HG03520 (cell line): ENCODE data around the gene NLRP4.
"Not testable (repeated sequence)": the region's sequence is repeated elsewhere in the genome, so short reads cannot be mapped to it uniquely, and the experiment has no call there.

Experiments
- ATAC-seq: cut with Tn5 transposase; IDR thresholded peaks from one replicate; pipeline ENCODE4 v1.9.1; 2021; ENCODE audit warnings: mild to moderate bottlenecking, moderate library complexity; ENCODE audit not compliant: unreplicated experiment

The NLRP4 gene

DNA sequence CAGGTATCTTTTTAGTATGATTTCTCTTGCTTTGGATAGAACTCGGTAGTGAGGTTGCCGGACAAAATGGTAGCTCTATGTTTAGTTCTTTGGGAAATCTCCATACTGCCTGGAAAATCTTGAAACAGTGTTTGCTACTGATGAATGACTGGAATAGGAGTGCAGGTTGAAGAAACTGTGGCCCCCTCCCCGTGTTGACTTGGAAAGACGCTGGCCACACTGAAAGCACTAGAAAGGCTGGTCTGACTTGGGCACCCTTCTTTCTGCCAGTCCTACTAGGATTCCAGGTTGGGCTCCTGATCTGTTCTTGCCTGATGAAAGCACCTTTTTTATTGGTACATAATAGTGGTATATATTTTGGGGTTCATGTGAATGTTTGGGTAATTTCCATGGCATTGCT is 46.3 kb downstream of the NLRP4 start:
- no peak for ATAC-seq

GRCh38 chr19:55898911-55899310 is 62.6 kb downstream of the NLRP4 start:
- ATAC-seq, result no peak

DNA sequence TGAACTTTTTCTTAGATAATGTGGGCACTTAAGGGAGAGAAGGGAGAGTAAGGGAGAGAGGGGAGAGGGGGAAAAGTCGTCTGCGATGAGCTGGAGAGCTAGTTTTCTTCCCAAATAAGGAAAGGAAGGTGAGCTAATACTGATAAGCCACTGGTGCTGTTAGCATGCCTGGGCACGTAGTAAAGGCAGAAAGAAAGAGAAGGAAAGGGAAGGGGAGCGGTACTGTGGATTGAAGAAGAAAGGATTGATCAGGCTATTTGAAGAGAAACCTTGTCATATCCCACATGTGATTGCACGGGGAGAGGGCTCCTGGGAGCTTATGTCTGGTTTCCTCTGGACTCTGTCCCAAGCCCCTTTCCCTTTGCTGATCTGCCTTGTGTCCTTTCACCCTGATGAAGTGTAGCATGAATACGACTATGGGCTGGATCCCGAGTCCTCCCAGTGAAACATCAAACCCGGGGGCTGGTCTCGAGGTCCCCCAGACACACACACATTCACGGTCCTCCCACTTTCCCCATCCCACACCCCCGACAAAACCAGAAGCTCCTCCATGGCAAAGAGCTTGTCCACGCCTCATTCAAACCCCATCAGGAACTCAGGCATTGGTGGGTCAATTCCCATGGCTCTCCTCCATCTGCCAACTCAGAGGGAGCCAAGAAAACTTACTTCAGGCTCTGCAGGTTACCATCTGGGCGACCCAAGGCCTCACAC is 65.2 kb downstream of the NLRP4 start:
- ATAC-seq, result no peak

DNA sequence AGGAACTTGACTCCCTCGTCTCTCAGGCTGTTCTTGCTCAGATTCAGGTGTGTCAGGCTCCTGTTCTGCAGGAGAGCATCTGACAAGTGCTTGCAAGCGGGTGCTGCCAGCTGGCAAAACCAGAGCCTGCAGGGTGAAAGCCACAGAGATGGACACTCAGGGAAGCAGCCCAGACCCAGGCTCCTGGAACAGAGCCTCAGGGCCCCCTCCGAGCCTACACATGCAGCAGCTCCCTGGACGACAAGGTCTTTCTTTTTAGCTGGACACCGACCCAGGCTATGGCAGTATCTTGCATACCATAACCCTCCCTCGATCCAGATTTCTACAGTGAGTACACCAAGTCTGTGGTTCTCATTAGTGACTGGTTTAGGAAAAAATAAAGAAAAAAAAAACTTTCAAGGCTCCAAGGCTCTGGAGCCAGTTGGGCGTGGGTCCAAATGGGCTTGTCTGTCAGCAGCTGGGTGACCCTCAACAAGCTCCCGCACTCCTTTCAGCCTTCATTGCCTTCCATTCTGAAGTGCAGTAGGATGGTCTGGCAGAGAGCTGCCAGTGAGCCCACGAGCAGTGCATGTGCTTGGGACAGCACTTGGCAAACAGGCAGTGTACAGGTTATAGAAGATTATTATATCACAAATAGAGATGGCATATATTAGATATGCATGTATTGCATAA is 65.9 kb downstream of the NLRP4 start:
- ATAC-seq, result no peak

DNA sequence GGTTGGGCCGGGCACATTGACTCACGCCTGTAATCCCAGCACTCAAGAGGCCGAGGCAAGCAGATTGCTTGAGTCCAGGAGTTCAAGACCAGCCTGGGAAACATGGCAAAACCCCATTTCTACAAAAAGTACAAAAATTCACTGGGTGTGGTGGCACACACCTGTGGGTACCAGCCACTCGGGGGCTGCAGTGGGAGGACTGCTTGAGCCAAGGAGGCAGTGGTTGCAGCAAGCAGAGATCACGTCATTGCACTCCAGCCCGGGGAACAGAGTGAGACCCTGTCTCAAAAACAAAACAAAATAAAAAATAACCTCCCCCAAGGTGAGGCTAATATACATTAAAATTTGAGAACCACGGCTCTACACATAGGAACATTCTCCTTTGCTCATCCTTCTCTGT is 70.9 kb downstream of the NLRP4 start:
- ATAC-seq, result no peak

DNA sequence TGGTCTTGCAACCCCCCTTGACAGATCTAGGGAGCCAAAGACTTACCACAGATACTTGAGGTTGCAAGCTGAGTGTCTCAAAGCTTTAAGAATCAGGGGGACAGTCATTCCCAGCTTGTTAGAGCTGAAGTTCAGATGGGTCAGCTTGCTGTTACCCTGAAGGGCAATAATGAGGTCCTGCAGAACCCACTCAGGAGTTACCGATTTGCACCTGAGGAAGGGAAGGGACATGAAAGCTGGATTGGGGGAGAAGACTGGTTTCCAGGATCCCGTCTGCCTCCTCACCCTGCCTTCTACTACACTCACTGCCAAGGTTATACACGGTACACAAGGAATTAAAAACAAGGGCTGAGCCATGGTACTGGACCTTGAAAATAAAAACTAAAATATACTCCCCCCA is 71.4 kb downstream of the NLRP4 start:
- no peak for ATAC-seq

DNA sequence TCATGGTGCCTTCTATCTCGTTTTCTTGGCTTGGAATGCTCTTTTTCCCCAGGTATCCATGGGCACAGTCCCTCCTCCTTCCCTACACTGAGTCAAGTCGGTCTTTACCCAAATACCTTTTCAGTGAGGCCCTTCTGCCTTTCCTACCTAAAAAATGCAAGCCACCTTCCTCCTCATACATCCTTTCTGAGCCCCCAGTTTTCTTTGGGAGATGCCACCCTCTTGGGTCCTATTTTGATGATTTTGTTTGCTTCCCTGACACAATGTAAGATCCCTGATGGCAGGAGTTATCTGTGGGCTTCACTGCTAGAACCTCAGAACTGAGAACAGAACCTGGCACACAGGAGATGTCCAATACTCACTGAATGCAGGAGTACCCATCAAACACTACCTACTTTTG is 73.5 kb downstream of the NLRP4 start:
- ATAC-seq, result no peak

DNA sequence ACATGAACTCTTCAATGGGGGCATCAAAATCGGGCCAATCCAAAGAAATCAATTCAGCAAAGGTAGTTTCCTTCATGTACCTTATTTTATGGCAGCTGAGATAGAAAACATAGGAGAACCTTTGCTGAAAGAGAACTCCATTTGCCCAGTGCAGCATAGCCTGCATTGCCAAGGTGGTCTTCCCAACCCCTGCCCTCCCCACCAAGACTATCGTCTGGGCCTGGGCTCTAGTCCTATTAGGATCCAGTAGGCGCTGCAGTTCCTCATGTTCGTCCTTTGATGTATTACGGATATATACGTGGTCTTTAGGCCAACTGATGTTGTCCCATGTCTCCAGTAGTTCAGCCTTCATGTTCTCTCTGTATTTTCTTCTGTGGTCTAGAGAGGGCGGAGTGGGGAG is 76.6 kb downstream of the NLRP4 start:
- no peak for ATAC-seq

DNA sequence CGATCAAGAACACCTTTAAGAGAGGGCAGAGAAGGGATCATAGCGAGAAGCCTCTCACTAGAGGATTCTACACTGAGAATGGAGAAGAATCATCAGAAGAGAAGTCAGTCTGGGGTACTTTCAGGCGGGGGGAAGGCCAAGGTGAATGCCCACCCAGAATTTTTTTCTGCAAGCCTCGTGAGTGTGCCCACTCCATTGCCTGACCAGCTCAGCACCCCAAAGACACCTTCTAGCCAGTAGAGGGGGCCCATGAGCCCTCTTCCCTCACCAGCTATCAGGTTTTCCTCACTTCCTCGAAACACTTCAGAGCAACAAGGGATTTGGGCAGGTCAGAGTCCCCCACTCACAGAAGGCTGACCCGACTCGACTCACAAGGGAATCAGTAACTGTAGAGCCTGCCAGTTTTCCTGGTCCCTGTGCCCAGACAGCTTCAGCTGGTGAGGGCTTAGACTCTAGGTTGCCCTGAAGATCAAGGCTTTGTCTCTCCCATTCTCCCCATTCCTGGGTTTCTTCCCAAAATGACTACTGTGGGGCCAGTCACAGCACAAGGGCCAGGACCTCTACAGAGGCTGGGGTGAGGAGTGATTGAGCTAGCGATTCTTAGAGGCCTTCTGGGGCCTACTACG is 77.4 kb downstream of the NLRP4 start:
- no peak for ATAC-seq

GRCh38 chr19:55923556-55923955 is 87.2 kb downstream of the NLRP4 start:
- no peak for ATAC-seq

DNA sequence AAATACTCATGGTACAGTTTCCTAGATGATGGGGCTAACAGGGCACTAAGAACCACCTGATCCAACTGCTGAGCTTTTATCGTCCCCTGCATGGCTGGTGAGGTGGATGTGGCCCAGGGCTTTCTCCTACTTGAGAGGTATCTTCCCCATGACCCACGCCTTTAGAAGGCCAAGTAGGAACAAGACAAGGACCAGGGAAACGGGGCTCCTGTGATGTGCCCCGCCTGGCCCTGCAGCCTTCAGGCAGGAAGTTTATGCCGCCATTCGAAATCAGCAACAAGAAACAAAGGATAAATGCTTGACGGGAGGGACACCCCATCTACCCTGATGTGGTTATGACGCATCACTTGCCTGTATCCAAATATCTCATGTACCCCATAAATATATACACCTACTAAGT is 91.7 kb downstream of the NLRP4 start:
- no peak for ATAC-seq

- not testable (repeated sequence) for ATAC-seq
Observed at GRCh38 chr19:55929258-55929657, 92.9 kb downstream of the NLRP4 start.

DNA sequence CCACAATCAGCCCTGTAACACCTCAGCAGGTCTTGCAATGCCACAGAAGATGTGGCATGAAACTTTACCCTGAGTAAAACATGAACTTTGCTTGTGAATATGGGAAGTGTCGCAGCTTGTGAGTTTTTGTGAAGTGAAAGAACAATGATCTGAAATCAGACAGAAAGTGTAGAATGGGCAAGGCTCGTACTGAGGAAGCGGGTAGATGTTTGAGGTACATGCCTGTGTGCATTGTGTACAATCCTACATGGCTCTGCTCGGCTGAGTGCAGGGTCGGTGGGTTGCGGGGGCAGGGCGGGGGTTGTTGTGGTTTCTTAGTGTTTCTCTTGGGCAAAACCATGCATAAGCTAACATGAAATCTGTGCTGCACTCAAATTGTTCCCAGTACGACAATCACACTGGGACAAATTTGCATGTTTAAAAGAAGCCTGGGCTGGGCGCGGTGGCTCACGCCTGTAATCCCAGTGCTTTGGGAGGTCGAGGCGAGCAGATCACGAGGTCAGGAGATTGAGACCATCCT is 94.7 kb downstream of the NLRP4 start:
- no peak for ATAC-seq
